HL-60 (cell line): ENCODE results near the gene JAK1.
A peak's percentile ranks its signal among the peaks of the same experiment; 100 is the strongest.
"Not testable (repeated sequence)": the region's sequence is repeated elsewhere in the genome, so short reads cannot be mapped to it uniquely, and the experiment has no call there.

Experiments
- DNase-seq, 2 experiments: peaks; one replicate each; pipeline ENCODE4 v3.0.0-alpha.2; 2010 to 2020; ENCODE audit warnings: low read depth in 1 of 2, low spot score in 1 of 2
- H3K27ac ChIP-seq: fragments of 250-450 bp; sonication (Bioruptor Pico); replicated peaks from 2 replicates; pipeline ENCODE4 v1.5.1; 2020; ENCODE audit warnings: mild to moderate bottlenecking, moderate library complexity
- H3K27me3 ChIP-seq: fragments of 250-450 bp; sonication (Bioruptor Pico); 2 replicates; pipeline ENCODE4 v1.5.1; 2021; ENCODE audit warnings: mild to moderate bottlenecking, moderate library complexity; ENCODE audit not compliant: insufficient read depth, poor library complexity, severe bottlenecking
- H3K4me3 ChIP-seq: replicated peaks from 2 replicates; pipeline ENCODE4 v1.5.1; 2011; ENCODE audit warnings: mild to moderate bottlenecking, control low read depth, low read length; ENCODE audit not compliant: insufficient read depth
- GABPA ChIP-seq: IDR thresholded peaks from 2 replicates; pipeline ENCODE4 v1.6.1; 2012; ENCODE audit warnings: low read depth
- POLR2AphosphoS5 ChIP-seq: IDR thresholded peaks from 2 replicates; pipeline ENCODE4 v1.6.1; 2012; ENCODE audit warnings: low read depth
- SPI1 ChIP-seq: IDR thresholded peaks from 2 replicates; pipeline ENCODE4 v1.6.1; 2012; ENCODE audit warnings: low read depth, mild to moderate bottlenecking, borderline replicate concordance
- TF ChIP-seq, protein P1 (sequence below): IDR thresholded peaks from 2 replicates; pipeline ENCODE4 v1.6.1; 2012; ENCODE audit warnings: low read depth; ENCODE audit not compliant: insufficient replicate concordance
- TF ChIP-seq, protein P2 (sequence below): IDR thresholded peaks from one replicate; pipeline ENCODE4 v1.5.1; 2011; ENCODE audit warnings: low read length, control low read depth, inconsistent platforms; ENCODE audit not compliant: insufficient read depth

Gene JAK1

DNA sequence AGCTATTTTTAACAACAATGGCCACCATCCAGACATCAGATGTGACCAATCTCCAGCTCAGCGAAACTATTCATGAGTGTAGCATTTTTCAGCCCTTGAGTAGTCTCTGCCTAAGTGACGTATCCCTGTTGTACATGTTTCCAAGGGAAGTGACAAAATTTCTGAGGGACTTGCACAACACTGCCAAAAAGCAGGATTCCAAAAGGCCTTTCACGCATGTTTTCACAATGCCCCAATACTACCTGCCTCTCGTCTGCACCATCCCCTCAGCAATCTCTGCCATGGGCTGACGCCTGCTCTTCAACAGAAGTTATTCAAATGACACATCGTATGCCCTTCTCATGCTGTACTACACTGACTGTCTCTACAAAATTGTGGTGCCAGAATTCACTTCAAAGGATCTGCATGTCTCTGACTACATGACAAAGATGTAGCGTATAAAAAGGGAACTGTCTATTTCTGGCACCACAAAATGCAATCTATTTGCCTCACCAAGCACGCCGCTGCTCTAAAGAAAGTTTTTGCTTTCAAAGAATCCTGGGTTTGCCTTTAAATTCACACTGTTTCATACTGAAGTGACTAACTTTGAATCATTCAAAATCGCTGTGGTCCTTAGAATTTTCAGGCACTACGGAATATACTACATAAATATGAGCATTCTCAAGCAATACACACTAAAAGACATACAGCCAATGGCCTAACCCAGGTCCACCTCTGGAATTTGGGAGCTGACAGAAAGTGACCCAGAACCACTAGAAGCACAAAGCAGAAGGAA is 32.9 kb downstream of the JAK1 start:
- peak; percentile 56 to 57 for DNase-seq
- Histone ChIP-seq H3K27ac (no peak overlapping the region), H3K27me3 (no peaks in the 10 kb centered on the region), H3K4me3 (no peak overlapping the region; the same call in 1 of the 2 replicates)
- TF ChIP-seq, protein P1, sequence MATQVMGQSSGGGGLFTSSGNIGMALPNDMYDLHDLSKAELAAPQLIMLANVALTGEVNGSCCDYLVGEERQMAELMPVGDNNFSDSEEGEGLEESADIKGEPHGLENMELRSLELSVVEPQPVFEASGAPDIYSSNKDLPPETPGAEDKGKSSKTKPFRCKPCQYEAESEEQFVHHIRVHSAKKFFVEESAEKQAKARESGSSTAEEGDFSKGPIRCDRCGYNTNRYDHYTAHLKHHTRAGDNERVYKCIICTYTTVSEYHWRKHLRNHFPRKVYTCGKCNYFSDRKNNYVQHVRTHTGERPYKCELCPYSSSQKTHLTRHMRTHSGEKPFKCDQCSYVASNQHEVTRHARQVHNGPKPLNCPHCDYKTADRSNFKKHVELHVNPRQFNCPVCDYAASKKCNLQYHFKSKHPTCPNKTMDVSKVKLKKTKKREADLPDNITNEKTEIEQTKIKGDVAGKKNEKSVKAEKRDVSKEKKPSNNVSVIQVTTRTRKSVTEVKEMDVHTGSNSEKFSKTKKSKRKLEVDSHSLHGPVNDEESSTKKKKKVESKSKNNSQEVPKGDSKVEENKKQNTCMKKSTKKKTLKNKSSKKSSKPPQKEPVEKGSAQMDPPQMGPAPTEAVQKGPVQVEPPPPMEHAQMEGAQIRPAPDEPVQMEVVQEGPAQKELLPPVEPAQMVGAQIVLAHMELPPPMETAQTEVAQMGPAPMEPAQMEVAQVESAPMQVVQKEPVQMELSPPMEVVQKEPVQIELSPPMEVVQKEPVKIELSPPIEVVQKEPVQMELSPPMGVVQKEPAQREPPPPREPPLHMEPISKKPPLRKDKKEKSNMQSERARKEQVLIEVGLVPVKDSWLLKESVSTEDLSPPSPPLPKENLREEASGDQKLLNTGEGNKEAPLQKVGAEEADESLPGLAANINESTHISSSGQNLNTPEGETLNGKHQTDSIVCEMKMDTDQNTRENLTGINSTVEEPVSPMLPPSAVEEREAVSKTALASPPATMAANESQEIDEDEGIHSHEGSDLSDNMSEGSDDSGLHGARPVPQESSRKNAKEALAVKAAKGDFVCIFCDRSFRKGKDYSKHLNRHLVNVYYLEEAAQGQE: no peak
- peak; percentile 87 for TF ChIP-seq SPI1

DNA sequence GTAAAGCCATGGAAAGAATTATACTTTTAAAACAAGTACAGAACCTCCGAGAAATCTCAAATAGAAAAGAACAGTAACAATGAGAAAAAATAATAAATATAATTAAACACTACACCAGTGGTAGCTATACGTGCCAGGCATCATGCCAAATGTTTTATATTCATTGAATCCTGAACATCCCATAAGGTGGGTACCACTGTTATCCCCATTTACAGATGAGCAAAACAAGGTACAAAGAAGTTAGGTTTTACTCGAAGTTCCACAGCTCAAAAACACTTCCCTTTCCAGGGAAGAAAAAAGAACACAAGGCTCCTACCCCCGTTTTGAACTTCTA is 33.4 kb downstream of the JAK1 start:
- no peak for DNase-seq
- H3K4me3 ChIP-seq: no peak overlapping the region
- TF ChIP-seq GABPA (no peak), POLR2AphosphoS5 (no peak), SPI1 (no peak)
- TF ChIP-seq, protein P2, sequence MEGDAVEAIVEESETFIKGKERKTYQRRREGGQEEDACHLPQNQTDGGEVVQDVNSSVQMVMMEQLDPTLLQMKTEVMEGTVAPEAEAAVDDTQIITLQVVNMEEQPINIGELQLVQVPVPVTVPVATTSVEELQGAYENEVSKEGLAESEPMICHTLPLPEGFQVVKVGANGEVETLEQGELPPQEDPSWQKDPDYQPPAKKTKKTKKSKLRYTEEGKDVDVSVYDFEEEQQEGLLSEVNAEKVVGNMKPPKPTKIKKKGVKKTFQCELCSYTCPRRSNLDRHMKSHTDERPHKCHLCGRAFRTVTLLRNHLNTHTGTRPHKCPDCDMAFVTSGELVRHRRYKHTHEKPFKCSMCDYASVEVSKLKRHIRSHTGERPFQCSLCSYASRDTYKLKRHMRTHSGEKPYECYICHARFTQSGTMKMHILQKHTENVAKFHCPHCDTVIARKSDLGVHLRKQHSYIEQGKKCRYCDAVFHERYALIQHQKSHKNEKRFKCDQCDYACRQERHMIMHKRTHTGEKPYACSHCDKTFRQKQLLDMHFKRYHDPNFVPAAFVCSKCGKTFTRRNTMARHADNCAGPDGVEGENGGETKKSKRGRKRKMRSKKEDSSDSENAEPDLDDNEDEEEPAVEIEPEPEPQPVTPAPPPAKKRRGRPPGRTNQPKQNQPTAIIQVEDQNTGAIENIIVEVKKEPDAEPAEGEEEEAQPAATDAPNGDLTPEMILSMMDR: no peak
- TF ChIP-seq, protein P1: no peak
- no peak overlapping the region for H3K27ac ChIP-seq
- no peaks in the 10 kb centered on the region for H3K27me3 ChIP-seq

DNA sequence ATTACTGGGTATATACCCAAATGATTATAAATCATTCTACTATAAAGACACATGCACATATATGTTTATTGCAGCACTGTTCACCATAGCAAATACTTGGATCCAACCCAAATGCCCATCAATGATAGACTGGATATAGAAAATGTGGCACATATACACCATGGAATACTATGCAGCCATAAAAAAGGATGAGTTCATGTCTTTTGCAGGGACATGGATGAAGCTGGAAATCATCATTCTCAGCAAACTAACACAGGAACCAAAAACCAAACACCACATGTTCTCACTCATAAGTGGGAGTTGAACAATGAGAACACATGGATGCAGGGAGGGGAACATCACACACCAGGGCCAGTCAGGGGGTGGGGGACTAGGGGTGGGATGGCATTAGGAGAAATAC is 35.7 kb downstream of the JAK1 start:
- not testable (repeated sequence) for H3K27ac ChIP-seq, DNase-seq, H3K27me3 ChIP-seq, H3K4me3 ChIP-seq

DNA sequence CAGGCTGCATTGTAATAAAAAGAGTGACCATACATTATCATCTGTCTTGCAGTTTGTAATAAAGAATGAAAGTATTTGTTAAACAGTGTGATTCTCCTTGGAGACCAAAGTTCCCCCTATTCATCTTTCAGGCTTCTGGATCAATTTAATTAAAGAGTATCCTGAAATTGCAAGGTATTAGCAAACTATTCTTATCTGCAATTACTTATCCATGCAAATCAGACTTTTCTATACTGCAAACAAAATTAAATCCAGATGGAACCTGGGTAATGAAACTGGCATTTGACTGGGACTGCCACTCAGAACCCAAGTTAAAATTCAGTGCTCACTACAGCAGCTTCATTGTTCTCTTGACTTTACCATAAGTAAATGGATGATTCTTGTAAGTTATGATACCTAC is 37.1 kb downstream of the JAK1 start:
- no peak overlapping the region for H3K27ac ChIP-seq
- no peak for DNase-seq
- no peak for TF ChIP-seq SPI1
- TF ChIP-seq, protein P1: no peak
- TF ChIP-seq, protein P2: no peak
- no peak for TF ChIP-seq POLR2AphosphoS5
- TF ChIP-seq GABPA: no peak
- no peak overlapping the region for H3K4me3 ChIP-seq
- no peaks in the 10 kb centered on the region for H3K27me3 ChIP-seq
